GM19397 (cell line): Measurements from ENCODE around the gene TJP1.
"Not testable (repeated sequence)": the region's sequence is repeated elsewhere in the genome, so short reads cannot be mapped to it uniquely, and the experiment has no call there.

ENCODE experiments used
- ATAC-seq: cut with Tn5 transposase; IDR thresholded peaks from one replicate; pipeline ENCODE4 v1.9.1; 2021; ENCODE audit warnings: mild to moderate bottlenecking, moderate library complexity; ENCODE audit not compliant: unreplicated experiment

TJP1 gene

GRCh38 chr15:29708519-29708918, 113.7 kb downstream of the TJP1 start:
- no peak for ATAC-seq

GRCh38 chr15:29704950-29705597, 117.2 kb downstream of the TJP1 start:
- ATAC-seq = no peak

- ATAC-seq = no peak
Observed at GRCh38 chr15:29701151-29701550, 121.1 kb downstream of the TJP1 start.

- no peak for ATAC-seq
Observed at GRCh38 chr15:29700296-29700695, 122.0 kb downstream of the TJP1 start.

GRCh38 chr15:29699791-29700190, 122.5 kb downstream of the TJP1 start:
- ATAC-seq = no peak

- ATAC-seq = no peak
Observed at GRCh38 chr15:29698030-29698701, 124.1 kb downstream of the TJP1 start.

GRCh38 chr15:29696950-29697738, 125.1 kb downstream of the TJP1 start:
- ATAC-seq = no peak

GRCh38 chr15:29696506-29696905, 125.8 kb downstream of the TJP1 start:
- not testable (repeated sequence) for ATAC-seq

GRCh38 chr15:29695489-29696167, 126.6 kb downstream of the TJP1 start:
- no peak for ATAC-seq

- no peak for ATAC-seq
Observed at GRCh38 chr15:29693225-29693624, 129.0 kb downstream of the TJP1 start.

GRCh38 chr15:29692527-29692926, 129.7 kb downstream of the TJP1 start:
- ATAC-seq = no peak

- ATAC-seq = no peak
Observed at GRCh38 chr15:29690765-29691475, 131.3 kb downstream of the TJP1 start.

- no peak for ATAC-seq
Observed at GRCh38 chr15:29689287-29689986, 132.8 kb downstream of the TJP1 start.

GRCh38 chr15:29688506-29689286, 133.6 kb downstream of the TJP1 start:
- ATAC-seq = no peak

- ATAC-seq = no peak
Observed at GRCh38 chr15:29687939-29688505, 134.2 kb downstream of the TJP1 start.

- no peak for ATAC-seq
Observed at GRCh38 chr15:29687204-29687815, 135.0 kb downstream of the TJP1 start.

- ATAC-seq = no peak
Observed at GRCh38 chr15:29686445-29687203, 135.6 kb downstream of the TJP1 start.

- no peak for ATAC-seq
Observed at GRCh38 chr15:29686079-29686425, 136.2 kb downstream of the TJP1 start.
